Hepatocyte (in vitro differentiated cells): ENCODE data around the gene MTMR3.

Source experiments
- CTCF ChIP-seq: fragments of 200-600 bp; sonication (generic); IDR thresholded peaks from 2 replicates; pipeline ENCODE4 v1.5.1; 2016; ENCODE audit warnings: antibody characterized with exemption, mild to moderate bottlenecking; ENCODE audit not compliant: poor library complexity
- EZH2 ChIP-seq: fragments of 200-600 bp; sonication (generic); IDR thresholded peaks from 2 replicates; pipeline ENCODE4 v1.6.1; 2016; ENCODE audit warnings: antibody characterized with exemption, mild to moderate bottlenecking, borderline replicate concordance
- EZH2phosphoT487 ChIP-seq: fragments of 200-600 bp; sonication (generic); IDR thresholded peaks from one replicate; pipeline ENCODE4 v1.6.1; 2018; ENCODE audit warnings: antibody characterized with exemption, mild to moderate bottlenecking, low read depth, moderate library complexity; ENCODE audit not compliant: unreplicated experiment, severe bottlenecking

- TF ChIP-seq CTCF (no peak), EZH2phosphoT487 (no peak), EZH2 (no peak)
Measured at GRCh38 chr22:30026756-30027155, 143.8 kb downstream of the MTMR3 start.
